GM12878 (cell line): ENCODE data around the gene NBR1. TPM values are rescaled to one million over a fixed set of nuclear protein-coding genes. Genes with fewer than 3 reads are reported as not detected.

ENCODE experiments used
- ATAC-seq: fragments of 200-7000 bp; cut with Tn5 transposase; 3 replicates; pipeline ENCODE4 v1.9.1; 2020; ENCODE audit warnings: mild to moderate bottlenecking, moderate library complexity
- BruUV-seq: library from RNA; stranded (reverse); fragments of 400-500 nt; replicated peaks from 2 replicates; lab custom pipeline; 2021; lab: Mats Ljungman, UMichigan
- CTCF ChIA-PET: fragments of 300-600 bp; sonication (Branson Sonifier 250); formaldehyde crosslinking; extraction: SDS; loops from one replicate; lab custom pipeline; 2021; ENCODE audit warnings: inconsistent platforms; lab: Yijun Ruan, JAX
- POLR2A ChIA-PET: fragments of 350-600 bp; formaldehyde crosslinking; extraction: SDS; loops from one replicate; lab custom pipeline; 2021; ENCODE audit warnings: inconsistent platforms; lab: Charles Lee
- RAD21 ChIA-PET: fragments of 300-600 bp; sonication (Branson Sonifier 250); formaldehyde crosslinking; loops from one replicate; lab custom pipeline; 2023; ENCODE audit warnings: antibody characterized with exemption; ENCODE audit not compliant: unreplicated experiment; lab: Charles Lee
- SMC1A ChIA-PET: fragments of 300-600 bp; sonication (Branson Sonifier 250); formaldehyde crosslinking; loops from one replicate; lab custom pipeline; 2023; ENCODE audit not compliant: unreplicated experiment, uncharacterized antibody; lab: Charles Lee
- DNase-seq: peaks from one replicate; pipeline ENCODE4 v3.0.0-alpha.2; 2011; ENCODE audit warnings: low read depth, low spot score
- FAIRE-seq: peaks from 3 replicates; lab custom pipeline; 2011; peaks lifted over from hg19 to GRCh38; lab: Jason Lieb, UNC
- H2AFZ ChIP-seq: 2 replicates; pipeline ENCODE4 v1.6.0; 2011; ENCODE audit warnings: low read depth, low read length, control low read depth; ENCODE audit not compliant: control insufficient read depth
- H3K27ac ChIP-seq: 2 replicates; pipeline ENCODE4 v1.5.1; 2011; ENCODE audit warnings: control low read depth; ENCODE audit not compliant: control insufficient read depth, insufficient read depth
- H3K27me3 ChIP-seq, 2 experiments: replicated peaks in 1 of 2; 2 replicates each; pipeline versions ENCODE4 v1.6.0 to v1.6.1; 2011; ENCODE audit warnings: low read length in 1 of 2; ENCODE audit not compliant: control insufficient read depth in 2 of 2, insufficient read depth in 2 of 2
- H3K36me3 ChIP-seq, 2 experiments: 2 replicates each; pipeline ENCODE4 v1.5.1; 2011; ENCODE audit warnings: low read length in 1 of 2; ENCODE audit not compliant: control insufficient read depth in 2 of 2, insufficient read depth in 2 of 2
- H3K4me1 ChIP-seq: 2 replicates; pipeline ENCODE4 v1.6.1; 2011; ENCODE audit warnings: mild to moderate bottlenecking, low read length, moderate library complexity, mixed read lengths; ENCODE audit not compliant: control insufficient read depth, insufficient read depth
- H3K4me2 ChIP-seq: 2 replicates; pipeline ENCODE4 v1.6.0; 2011; ENCODE audit warnings: control low read depth; ENCODE audit not compliant: control insufficient read depth, insufficient read depth
- H3K4me3 ChIP-seq: fragments of 200-600 bp; sonication (generic); 2 replicates; pipeline ENCODE4 v1.5.1; 2016
- H3K79me2 ChIP-seq: 2 replicates; pipeline ENCODE4 v1.6.0; 2011; ENCODE audit warnings: low read length; ENCODE audit not compliant: control insufficient read depth, insufficient read depth
- H3K9ac ChIP-seq: 2 replicates; pipeline ENCODE4 v1.8.0; 2011; ENCODE audit warnings: low read length, control low read depth, mixed read lengths; ENCODE audit not compliant: control insufficient read depth, insufficient read depth
- H3K9me3 ChIP-seq: replicated peaks from 3 replicates; pipeline ENCODE4 v1.5.1; 2011; ENCODE audit warnings: mild to moderate bottlenecking, low read length; ENCODE audit not compliant: control insufficient read depth, insufficient read depth
- H4K20me1 ChIP-seq: 2 replicates; pipeline ENCODE4 v1.6.0; 2011; ENCODE audit not compliant: control insufficient read depth, insufficient read depth
- BCL11A ChIP-seq: IDR thresholded peaks from 2 replicates; pipeline ENCODE4 v1.6.1; 2011; ENCODE audit warnings: low read depth, low read length
- CUX1 ChIP-seq: IDR thresholded peaks from 2 replicates; pipeline ENCODE4 v1.6.1; 2012; ENCODE audit warnings: improper control_type of control experiment, low read depth, low read length; ENCODE audit not compliant: insufficient replicate concordance
- E2F8 ChIP-seq: fragments of 450-650 bp; IDR thresholded peaks from 2 replicates; pipeline ENCODE4 v1.6.1; 2018; ENCODE audit warnings: mild to moderate bottlenecking, low read depth, moderate library complexity; ENCODE audit not compliant: partially characterized antibody
- E4F1 ChIP-seq: fragments of 450-650 bp; IDR thresholded peaks from 2 replicates; pipeline ENCODE4 v1.6.1; 2018; ENCODE audit warnings: borderline replicate concordance, mild to moderate bottlenecking; ENCODE audit not compliant: partially characterized antibody
- HCFC1 ChIP-seq: fragments of 150-350 bp; IDR thresholded peaks from 2 replicates; pipeline ENCODE4 v1.6.1; 2014; ENCODE audit warnings: low read length
- JUND ChIP-seq: IDR thresholded peaks from 2 replicates; pipeline ENCODE4 v1.6.1; 2012; ENCODE audit warnings: low read depth, mild to moderate bottlenecking, low read length, improper control_type of control experiment, moderate library complexity
- LARP7 ChIP-seq: fragments of 450-650 bp; IDR thresholded peaks from 2 replicates; pipeline ENCODE4 v1.6.1; 2017; ENCODE audit warnings: mild to moderate bottlenecking
- NR2F1 ChIP-seq: fragments of 450-650 bp; conservative IDR thresholded peaks from 2 replicates; pipeline ENCODE4 v1.6.1; 2017; ENCODE audit warnings: mild to moderate bottlenecking
- YBX1 ChIP-seq: fragments of 450-650 bp; IDR thresholded peaks from 2 replicates; pipeline ENCODE4 v1.6.1; 2016; ENCODE audit warnings: antibody characterized with exemption
- ZNF24 ChIP-seq: fragments of 450-650 bp; IDR thresholded peaks from 2 replicates; pipeline ENCODE4 v1.6.1; 2017; ENCODE audit warnings: antibody characterized with exemption, mild to moderate bottlenecking
- WGBS: methylation state at CpG from one replicate; pipeline ENCODE4 v1.1.6; 2016; ENCODE audit warnings: low lambda C conversion rate; ENCODE audit not compliant: insufficient replicate concordance, insufficient coverage; ENCODE audit errors: missing lambda C conversion rate; 5-methylcytosine and 5-hydroxymethylcytosine counted together
- in situ Hi-C: fragments of 300-500 bp; cut with MboI; formaldehyde crosslinking; loops from 9 replicates; pipeline ENCODE4 v1.14.3; 2018; ENCODE audit warnings: mixed read lengths
- intact Hi-C: fragments of 100-400 bp; cut with micrococcal nuclease; formaldehyde crosslinking; loops from one replicate; pipeline ENCODE4 v1.14.2; 2022; ENCODE audit not compliant: unreplicated experiment
- polyA plus RNA-seq, 11 experiments: library from polyadenylated mRNA; depleted of rRNA in 4 of 11; unstranded in 6 of 11; stranded (reverse) in 5 of 11; fragments of >200 nt; fragmentation: Nextera tagmentation in 4 of 11; fragmentation: Illumina TruSeq in 1 of 11; extraction: Ambion mirVana in 4 of 11; extraction: Trizol in 1 of 11; gene quantifications; 1 replicate in 1 of 11; 2 replicates in 10 of 11; pipeline versions ENCODE4 v1.2.1 to v1.2.3, GENCODE V29; 2011 to 2016; ENCODE audit warnings: inconsistent platforms in 2 of 11, missing spikeins in 2 of 11, low read depth in 1 of 11
- total RNA-seq, 4 experiments: library from RNA; depleted of rRNA in 3 of 4; stranded (reverse); fragments of >200 nt in 3 of 4; fragmentation: Illumina TruSeq in 1 of 4; extraction: Trizol in 1 of 4; gene quantifications; 2 replicates each; pipeline versions ENCODE4 v1.2.1 to v1.2.3, GENCODE V29; 2013 to 2021
- TF ChIP-seq, protein P1 (sequence below): IDR thresholded peaks from 2 replicates; pipeline ENCODE4 v1.6.1; 2012; ENCODE audit warnings: mild to moderate bottlenecking, low read depth, low read length

Gene NBR1
- total and polyA plus RNA-seq, 10 of the 15 experiments (the other 5 are each of a cell fraction or from before 2014, with no cell fraction given) = 3.5 to 55.2 (median 28.2) TPM

DNA sequence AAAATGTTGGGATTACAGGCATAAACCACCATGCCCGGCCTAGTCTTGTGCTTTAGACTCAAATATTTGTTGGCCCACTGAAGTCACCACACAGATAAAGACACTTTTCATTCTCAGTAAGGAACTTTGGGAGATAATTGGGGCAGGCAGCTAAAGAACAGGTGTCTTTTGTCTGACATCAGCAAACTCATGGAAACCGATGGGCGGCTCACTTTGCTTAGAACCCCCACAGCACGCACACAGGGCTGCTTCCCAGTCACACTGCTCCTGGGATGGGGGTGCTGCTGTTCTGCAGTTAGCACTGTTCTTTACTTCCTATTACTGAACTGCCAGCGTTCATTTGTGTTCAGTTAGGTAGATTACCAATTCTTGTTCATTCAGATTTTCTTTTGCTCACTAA is 27.8 kb upstream of the NBR1 start:
- Histone ChIP-seq H3K36me3 (no peaks in the 10 kb centered on the region; a peak in 1 of 4 replicates), H2AFZ (no peak overlapping the region), H3K4me1 (no peaks in the 10 kb centered on the region), H3K79me2 (no peaks in the 10 kb centered on the region), H3K27ac (no peak overlapping the region), H3K9me3 (no peaks in the 10 kb centered on the region), H3K4me3 (no peak overlapping the region), H3K27me3 (no peaks in the 10 kb centered on the region), H3K4me2 (no peak overlapping the region), H3K9ac (no peak overlapping the region), H4K20me1 (no peaks in the 10 kb centered on the region)
- SMC1A ChIA-PET = no interaction called here
- WGBS = 89% methylated on average over 5 of the region's 5 CpGs
- in situ Hi-C loops (no loop called here), intact Hi-C loops (no loop called here)
- no peak for FAIRE-seq
- RAD21 ChIA-PET = no interaction called here
- no TSS peak for BruUV-seq
- no peak for ATAC-seq
- CTCF ChIA-PET = no interaction called here
- DNase-seq = no peak
- POLR2A ChIA-PET = interaction anchor here (0.6 kb wide), 1 partner anchor 15 kb away, joined by 4 read pairs; no protein-coding TSS in a partner anchor
- TF ChIP-seq NR2F1 = no peak
- no peak for TF ChIP-seq E2F8
- no peak for TF ChIP-seq HCFC1
- TF ChIP-seq, protein P1, sequence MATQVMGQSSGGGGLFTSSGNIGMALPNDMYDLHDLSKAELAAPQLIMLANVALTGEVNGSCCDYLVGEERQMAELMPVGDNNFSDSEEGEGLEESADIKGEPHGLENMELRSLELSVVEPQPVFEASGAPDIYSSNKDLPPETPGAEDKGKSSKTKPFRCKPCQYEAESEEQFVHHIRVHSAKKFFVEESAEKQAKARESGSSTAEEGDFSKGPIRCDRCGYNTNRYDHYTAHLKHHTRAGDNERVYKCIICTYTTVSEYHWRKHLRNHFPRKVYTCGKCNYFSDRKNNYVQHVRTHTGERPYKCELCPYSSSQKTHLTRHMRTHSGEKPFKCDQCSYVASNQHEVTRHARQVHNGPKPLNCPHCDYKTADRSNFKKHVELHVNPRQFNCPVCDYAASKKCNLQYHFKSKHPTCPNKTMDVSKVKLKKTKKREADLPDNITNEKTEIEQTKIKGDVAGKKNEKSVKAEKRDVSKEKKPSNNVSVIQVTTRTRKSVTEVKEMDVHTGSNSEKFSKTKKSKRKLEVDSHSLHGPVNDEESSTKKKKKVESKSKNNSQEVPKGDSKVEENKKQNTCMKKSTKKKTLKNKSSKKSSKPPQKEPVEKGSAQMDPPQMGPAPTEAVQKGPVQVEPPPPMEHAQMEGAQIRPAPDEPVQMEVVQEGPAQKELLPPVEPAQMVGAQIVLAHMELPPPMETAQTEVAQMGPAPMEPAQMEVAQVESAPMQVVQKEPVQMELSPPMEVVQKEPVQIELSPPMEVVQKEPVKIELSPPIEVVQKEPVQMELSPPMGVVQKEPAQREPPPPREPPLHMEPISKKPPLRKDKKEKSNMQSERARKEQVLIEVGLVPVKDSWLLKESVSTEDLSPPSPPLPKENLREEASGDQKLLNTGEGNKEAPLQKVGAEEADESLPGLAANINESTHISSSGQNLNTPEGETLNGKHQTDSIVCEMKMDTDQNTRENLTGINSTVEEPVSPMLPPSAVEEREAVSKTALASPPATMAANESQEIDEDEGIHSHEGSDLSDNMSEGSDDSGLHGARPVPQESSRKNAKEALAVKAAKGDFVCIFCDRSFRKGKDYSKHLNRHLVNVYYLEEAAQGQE = no peak
- TF ChIP-seq E4F1 = no peak
- no peak for TF ChIP-seq JUND
- no peak for TF ChIP-seq YBX1
- TF ChIP-seq LARP7 = no peak
- TF ChIP-seq ZNF24 = no peak
- TF ChIP-seq BCL11A = no peak
- no peak for TF ChIP-seq CUX1
